ENCODE data around the gene FUBP3.

The FUBP3 gene

DNA sequence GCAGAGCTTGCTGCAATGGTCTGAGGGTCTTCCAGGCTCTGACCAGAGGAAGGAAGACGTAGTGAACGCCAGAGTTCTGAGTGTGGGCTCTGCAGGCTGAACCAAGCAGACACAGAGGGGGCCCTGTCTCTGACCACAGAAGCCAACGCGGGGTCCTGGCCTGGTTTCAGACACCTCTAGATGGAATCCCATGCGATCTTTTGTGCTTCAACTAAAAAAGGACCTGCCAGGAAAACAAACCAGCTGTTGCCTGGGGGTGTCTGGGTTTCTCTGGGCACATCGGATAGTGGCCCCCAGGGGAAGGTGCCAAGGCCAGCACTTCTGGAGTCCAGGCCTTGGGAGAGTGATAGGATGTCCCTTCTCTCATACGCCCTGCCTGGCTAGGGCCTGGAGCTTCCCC, 97.9 kb downstream of the FUBP3 start:
- TF ChIP-seq, protein P1, sequence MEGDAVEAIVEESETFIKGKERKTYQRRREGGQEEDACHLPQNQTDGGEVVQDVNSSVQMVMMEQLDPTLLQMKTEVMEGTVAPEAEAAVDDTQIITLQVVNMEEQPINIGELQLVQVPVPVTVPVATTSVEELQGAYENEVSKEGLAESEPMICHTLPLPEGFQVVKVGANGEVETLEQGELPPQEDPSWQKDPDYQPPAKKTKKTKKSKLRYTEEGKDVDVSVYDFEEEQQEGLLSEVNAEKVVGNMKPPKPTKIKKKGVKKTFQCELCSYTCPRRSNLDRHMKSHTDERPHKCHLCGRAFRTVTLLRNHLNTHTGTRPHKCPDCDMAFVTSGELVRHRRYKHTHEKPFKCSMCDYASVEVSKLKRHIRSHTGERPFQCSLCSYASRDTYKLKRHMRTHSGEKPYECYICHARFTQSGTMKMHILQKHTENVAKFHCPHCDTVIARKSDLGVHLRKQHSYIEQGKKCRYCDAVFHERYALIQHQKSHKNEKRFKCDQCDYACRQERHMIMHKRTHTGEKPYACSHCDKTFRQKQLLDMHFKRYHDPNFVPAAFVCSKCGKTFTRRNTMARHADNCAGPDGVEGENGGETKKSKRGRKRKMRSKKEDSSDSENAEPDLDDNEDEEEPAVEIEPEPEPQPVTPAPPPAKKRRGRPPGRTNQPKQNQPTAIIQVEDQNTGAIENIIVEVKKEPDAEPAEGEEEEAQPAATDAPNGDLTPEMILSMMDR (IDR thresholded peaks at IDR 0.05): no peak

- TF ChIP-seq, protein P1 (IDR thresholded peaks at IDR 0.05): no peak; the same call in 1 of the 2 replicates
Measured at GRCh38 chr9:130680836-130681768, 101.7 kb downstream of the FUBP3 start.

DNA sequence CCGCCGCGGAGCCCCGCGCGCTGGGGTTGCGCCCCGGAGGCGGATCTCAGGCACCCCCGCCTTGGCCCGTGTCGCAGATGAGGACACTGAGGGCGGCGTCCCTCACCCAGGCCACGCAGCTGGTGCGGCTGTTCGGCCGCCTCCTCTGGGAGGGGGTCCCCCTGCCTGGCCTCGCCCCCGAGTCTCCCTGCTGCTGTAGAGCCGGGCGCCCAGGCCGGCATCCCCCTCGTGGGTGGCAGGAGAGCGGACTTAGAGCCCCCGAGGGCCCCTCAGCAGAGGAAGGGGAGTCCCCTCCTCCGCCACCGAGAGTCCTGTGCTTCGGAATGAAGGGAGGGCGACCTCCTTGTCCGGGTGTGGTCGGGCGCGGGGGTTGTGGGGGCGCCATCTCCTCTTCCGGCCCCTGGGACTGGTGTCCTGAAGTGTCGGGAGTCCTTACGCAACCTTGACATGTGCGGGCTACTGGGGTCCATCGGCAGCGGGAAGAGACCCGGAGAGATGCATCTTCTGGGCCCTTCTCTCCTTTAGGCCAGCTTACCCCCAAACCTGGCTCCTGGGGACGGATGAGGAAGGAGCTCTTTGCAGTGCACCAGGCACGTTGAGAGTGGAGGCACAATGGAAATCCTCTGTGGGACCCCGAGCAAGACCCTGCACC, 102.5 kb downstream of the FUBP3 start:
- TF ChIP-seq, protein P1 (IDR thresholded peaks at IDR 0.05): no peak

DNA sequence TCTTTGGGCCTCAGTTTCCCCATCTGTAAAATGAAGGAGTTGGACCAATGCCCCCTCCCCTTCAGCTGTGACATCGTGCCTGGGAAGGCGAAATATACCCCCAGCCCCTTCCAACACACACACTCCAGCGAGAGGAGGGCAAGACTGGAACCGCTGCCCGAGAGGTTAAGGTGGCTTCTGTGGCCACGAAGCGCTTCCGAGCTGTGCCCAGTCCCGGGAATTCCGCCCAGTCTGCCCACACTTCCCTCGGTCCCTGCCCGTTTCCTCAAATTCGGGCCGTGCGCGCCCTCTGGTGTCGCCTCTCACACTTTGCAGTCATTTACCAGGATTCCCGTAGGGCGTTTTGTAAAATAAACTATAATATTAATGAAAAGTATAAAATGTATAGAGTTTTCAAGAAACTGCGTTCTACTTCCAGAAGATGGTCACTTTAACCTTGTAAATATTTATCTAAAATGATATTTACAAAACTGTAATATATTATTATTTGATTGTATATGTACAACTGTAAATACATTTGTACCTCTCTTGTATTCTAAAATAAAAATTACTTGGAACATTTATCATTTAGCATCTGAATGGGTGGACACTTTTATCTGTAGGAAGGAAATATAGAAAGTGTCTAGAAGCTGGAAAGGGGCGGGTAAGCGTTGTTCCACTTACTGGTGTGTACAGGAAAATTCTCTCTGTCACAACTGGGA, 103.2 kb downstream of the FUBP3 start:
- TF ChIP-seq, protein P1 (IDR thresholded peaks at IDR 0.05): peak; percentile 81

DNA sequence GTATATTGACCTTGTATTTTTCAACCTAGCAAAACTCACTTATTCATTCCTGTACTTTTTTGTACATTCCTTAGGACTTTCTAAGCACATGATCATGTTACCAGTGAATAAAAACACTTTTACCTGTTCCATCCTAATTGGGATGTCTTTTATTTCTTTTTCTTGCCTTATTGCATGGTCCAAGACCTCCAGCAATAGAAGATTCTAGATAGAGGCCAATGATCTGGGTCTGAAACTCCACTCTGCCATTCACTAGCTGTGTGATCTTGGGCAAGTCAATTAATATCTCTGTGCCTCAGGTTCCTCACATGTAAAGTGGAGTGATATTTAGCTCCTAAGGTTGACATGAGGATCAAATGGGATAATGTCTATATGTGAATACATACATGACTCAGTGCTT, 105.7 kb downstream of the FUBP3 start:
- TF ChIP-seq, protein P1 (IDR thresholded peaks at IDR 0.05): no peak

- TF ChIP-seq, protein P1 (IDR thresholded peaks at IDR 0.05): no peak
Measured at GRCh38 chr9:130687615-130688014, 108.2 kb downstream of the FUBP3 start.
